Osteoblast (primary cell): Measurements from ENCODE around the gene KRTAP19-3. TPM values are rescaled to one million over a fixed set of nuclear protein-coding genes. Genes with fewer than 3 reads are reported as not detected.

Experiments
- DNase-seq: peaks from one replicate; pipeline ENCODE4 v3.0.0; 2011; ENCODE audit warnings: low spot score, mixed read lengths; ENCODE audit not compliant: insufficient read length; ENCODE audit errors: missing footprints
- H2AFZ ChIP-seq: 2 replicates; pipeline ENCODE4 v1.6.0; 2011; ENCODE audit warnings: mild to moderate bottlenecking, low read length
- H3K27ac ChIP-seq: 2 replicates; pipeline ENCODE4 v1.5.1; 2011; ENCODE audit warnings: mild to moderate bottlenecking, low read depth, low read length, moderate library complexity
- H3K27me3 ChIP-seq: 2 replicates; pipeline ENCODE4 v1.6.0; 2012; ENCODE audit warnings: mild to moderate bottlenecking, control low read depth, inconsistent platforms, low read length, moderate library complexity; ENCODE audit not compliant: insufficient read depth
- H3K36me3 ChIP-seq: 2 replicates; pipeline ENCODE4 v1.5.1; 2011; ENCODE audit warnings: mild to moderate bottlenecking, low read length, control low read depth, moderate library complexity; ENCODE audit not compliant: insufficient read depth
- H3K4me1 ChIP-seq: 2 replicates; pipeline ENCODE4 v1.5.1; 2011; ENCODE audit warnings: mild to moderate bottlenecking, low read length, control low read depth, moderate library complexity; ENCODE audit not compliant: insufficient read depth
- H3K4me2 ChIP-seq: 2 replicates; pipeline ENCODE4 v1.6.0; 2011; ENCODE audit warnings: mild to moderate bottlenecking, low read length; ENCODE audit not compliant: insufficient read depth
- H3K4me3 ChIP-seq: fragments of 200-600 bp; sonication (generic); 3 replicates; pipeline ENCODE4 v1.5.1; 2012; ENCODE audit warnings: mild to moderate bottlenecking, low read length, inconsistent platforms; ENCODE audit not compliant: insufficient read depth
- H3K79me2 ChIP-seq: 2 replicates; pipeline ENCODE4 v1.6.0; 2012; ENCODE audit warnings: mild to moderate bottlenecking, low read length, control low read depth, inconsistent platforms; ENCODE audit not compliant: insufficient read depth
- H3K9me3 ChIP-seq: 2 replicates; pipeline ENCODE4 v1.5.1; 2011; ENCODE audit warnings: low read depth, low read length, control low read depth
- H4K20me1 ChIP-seq: 2 replicates; pipeline ENCODE4 v1.6.0; 2012; ENCODE audit warnings: mild to moderate bottlenecking, low read length, control low read depth; ENCODE audit not compliant: insufficient read depth
- CTCF ChIP-seq: IDR thresholded peaks from 2 replicates; pipeline ENCODE4 v1.5.1; 2011; ENCODE audit warnings: mild to moderate bottlenecking, low read depth, low read length, moderate library complexity; ENCODE audit errors: extremely low read depth
- total RNA-seq: library from RNA; depleted of rRNA; stranded (reverse); fragments of >200 nt; gene quantifications from 2 replicates; pipeline ENCODE4 v1.2.3, GENCODE V29; 2012

The KRTAP19-3 gene
- total RNA-seq, 1 donor: not detected

- no peak for TF ChIP-seq CTCF
- Histone ChIP-seq H3K4me1 (no peaks in the 10 kb centered on the region), H3K36me3 (no peaks in the 10 kb centered on the region), H3K79me2 (no peaks in the 10 kb centered on the region), H4K20me1 (no peaks in the 10 kb centered on the region), H3K27ac (no peak overlapping the region), H3K9me3 (peaks cover 4% of the 10 kb centered on the region), H2AFZ (no peak overlapping the region), H3K4me2 (no peak overlapping the region), H3K4me3 (no peak overlapping the region), H3K27me3 (no peaks in the 10 kb centered on the region)
- no peak for DNase-seq
Observed at GRCh38 chr21:30482130-30482529, 9.7 kb downstream of the KRTAP19-3 start.

- DNase-seq: no peak
- no peak within 1 kb of the TSS for H3K27ac ChIP-seq
- H3K79me2 ChIP-seq: no peaks in the 10 kb centered on the region
- no peak within 1 kb of the TSS for H2AFZ ChIP-seq
- H4K20me1 ChIP-seq: no peaks in the 10 kb centered on the region
- H3K4me2 ChIP-seq: no peak within 1 kb of the TSS
- TF ChIP-seq CTCF: no peak
- H3K36me3 ChIP-seq: no peaks in the 10 kb centered on the region
- H3K4me1 ChIP-seq: no peaks in the 10 kb centered on the region
- H3K27me3 ChIP-seq: no peaks in the 10 kb centered on the region
- H3K9me3 ChIP-seq: peaks cover 2% of the 10 kb centered on the region
- H3K4me3 ChIP-seq: no peak within 1 kb of the TSS
Observed at GRCh38 chr21:30480145-30480544, 11.7 kb downstream of the KRTAP19-3 start, which contains the start of gene KRTAP19-1. Gene KRTAP19-1, minus strand, starts transcription at chr21:30480367. Its CDS starts 50 bp downstream, at chr21:30480317.

GRCh38 chr21:30479259-30479658, 12.6 kb downstream of the KRTAP19-3 start:
- Histone ChIP-seq H3K4me2 (no peak overlapping the region), H3K4me1 (no peaks in the 10 kb centered on the region), H2AFZ (no peak overlapping the region), H3K79me2 (no peaks in the 10 kb centered on the region), H3K27me3 (no peaks in the 10 kb centered on the region), H4K20me1 (no peaks in the 10 kb centered on the region), H3K36me3 (no peaks in the 10 kb centered on the region), H3K4me3 (no peak overlapping the region), H3K27ac (no peak overlapping the region), H3K9me3 (peaks cover 2% of the 10 kb centered on the region)
- TF ChIP-seq CTCF: no peak
- DNase-seq: no peak

- Histone ChIP-seq H3K4me2 (no peak overlapping the region), H2AFZ (no peak overlapping the region)
- DNase-seq: no peak
Observed at GRCh38 chr21:30478004-30478403, 13.8 kb downstream of the KRTAP19-3 start.

More at GRCh38 chr21:30478004-30478403, 13.8 kb downstream of the KRTAP19-3 start:
- H3K4me3 ChIP-seq: no peak overlapping the region
- H3K4me1 ChIP-seq: no peaks in the 10 kb centered on the region
- H4K20me1 ChIP-seq: no peaks in the 10 kb centered on the region
- peaks cover 2% of the 10 kb centered on the region for H3K9me3 ChIP-seq
- no peaks in the 10 kb centered on the region for H3K79me2 ChIP-seq
- H3K27me3 ChIP-seq: no peaks in the 10 kb centered on the region
- H3K27ac ChIP-seq: no peak overlapping the region
- no peaks in the 10 kb centered on the region for H3K36me3 ChIP-seq
- no peak for TF ChIP-seq CTCF
